Endodermal cell (in vitro differentiated cells): Measurements from ENCODE around the gene PLCXD3. TPM values are rescaled to one million over a fixed set of nuclear protein-coding genes. Genes with fewer than 3 reads are reported as not detected.

Experiments used
- DNase-seq: peaks from one replicate; pipeline ENCODE4 v3.0.0-alpha.2; 2017
- H3K27ac ChIP-seq: 2 replicates; pipeline ENCODE4 v1.5.1; 2013; ENCODE audit warnings: mild to moderate bottlenecking, low read depth, low read length, moderate library complexity
- H3K27me3 ChIP-seq: 2 replicates; pipeline ENCODE4 v1.6.1; 2013; ENCODE audit warnings: mild to moderate bottlenecking, low read length, moderate library complexity; ENCODE audit not compliant: insufficient read depth, control insufficient read depth, poor library complexity, severe bottlenecking
- H3K36me3 ChIP-seq: 2 replicates; pipeline ENCODE4 v1.7.0; 2013; ENCODE audit warnings: mild to moderate bottlenecking, low read length, moderate library complexity; ENCODE audit not compliant: control insufficient read depth, insufficient read depth
- H3K4me1 ChIP-seq: one replicate; pipeline ENCODE4 v1.7.0; 2013; ENCODE audit warnings: low read length; ENCODE audit not compliant: control insufficient read depth, insufficient read depth
- H3K4me3 ChIP-seq: 2 replicates; pipeline ENCODE4 v1.5.1; 2013; ENCODE audit warnings: mild to moderate bottlenecking, low read length, moderate library complexity
- H3K9ac ChIP-seq: 2 replicates; pipeline ENCODE4 v1.6.1; 2013; ENCODE audit warnings: mild to moderate bottlenecking, low read length, moderate library complexity; ENCODE audit not compliant: poor library complexity, severe bottlenecking; ENCODE audit errors: extremely low read depth
- H3K9me3 ChIP-seq: 2 replicates; pipeline ENCODE4 v1.6.1; 2013; ENCODE audit warnings: mild to moderate bottlenecking, low read length, moderate library complexity; ENCODE audit not compliant: control insufficient read depth
- H3K27ac Mint-ChIP-seq: 2 replicates; pipeline ENCODE4 v1.8.0; 2020; ENCODE audit warnings: mixed read lengths
- H3K27me3 Mint-ChIP-seq: 2 replicates; pipeline ENCODE4 v1.8.0; 2021; ENCODE audit warnings: mild to moderate bottlenecking, mixed read lengths; ENCODE audit not compliant: insufficient read depth
- H3K36me3 Mint-ChIP-seq: 2 replicates; pipeline ENCODE4 v1.8.0; 2020; ENCODE audit warnings: low read depth, mixed read lengths
- H3K4me1 Mint-ChIP-seq: 2 replicates; pipeline ENCODE4 v1.8.0; 2020; ENCODE audit warnings: mixed read lengths
- H3K4me3 Mint-ChIP-seq: 2 replicates; pipeline ENCODE4 v1.8.0; 2020; ENCODE audit warnings: mild to moderate bottlenecking, moderate library complexity, mixed read lengths
- H3K9me3 Mint-ChIP-seq: 2 replicates; pipeline ENCODE4 v1.8.0; 2020; ENCODE audit warnings: mild to moderate bottlenecking, mixed read lengths
- WGBS, 2 experiments: methylation state at CpG; one replicate each; pipeline versions ENCODE4 v1.1.5 to v1.1.7; 2013; ENCODE audit warnings: missing lambda C conversion rate in 2 of 2, mixed read lengths in 1 of 2; ENCODE audit not compliant: insufficient coverage in 1 of 2, insufficient read length in 1 of 2; 5-methylcytosine and 5-hydroxymethylcytosine counted together
- total RNA-seq, 2 donors: library from RNA; stranded (reverse); fragmentation: NEBNext Ultra II Directional in 1 of 2; extraction: Animal tissue kit (Norgen Biotek cat#: 25700) in 1 of 2; gene quantifications; 2 replicates in 1 of 2; 3 replicates in 1 of 2; pipeline ENCODE4 v1.2.1, GENCODE V29; 2021
- TF ChIP-seq, protein P1 (sequence below): fragments of 200-600 bp; sonication (generic); conservative IDR thresholded peaks from 2 replicates; pipeline ENCODE4 v1.5.0; 2021; ENCODE audit warnings: antibody characterized with exemption, mild to moderate bottlenecking

The PLCXD3 gene
- total RNA-seq, 2 donors from 2014 or later, result 41.8 to 43.3 TPM

DNA sequence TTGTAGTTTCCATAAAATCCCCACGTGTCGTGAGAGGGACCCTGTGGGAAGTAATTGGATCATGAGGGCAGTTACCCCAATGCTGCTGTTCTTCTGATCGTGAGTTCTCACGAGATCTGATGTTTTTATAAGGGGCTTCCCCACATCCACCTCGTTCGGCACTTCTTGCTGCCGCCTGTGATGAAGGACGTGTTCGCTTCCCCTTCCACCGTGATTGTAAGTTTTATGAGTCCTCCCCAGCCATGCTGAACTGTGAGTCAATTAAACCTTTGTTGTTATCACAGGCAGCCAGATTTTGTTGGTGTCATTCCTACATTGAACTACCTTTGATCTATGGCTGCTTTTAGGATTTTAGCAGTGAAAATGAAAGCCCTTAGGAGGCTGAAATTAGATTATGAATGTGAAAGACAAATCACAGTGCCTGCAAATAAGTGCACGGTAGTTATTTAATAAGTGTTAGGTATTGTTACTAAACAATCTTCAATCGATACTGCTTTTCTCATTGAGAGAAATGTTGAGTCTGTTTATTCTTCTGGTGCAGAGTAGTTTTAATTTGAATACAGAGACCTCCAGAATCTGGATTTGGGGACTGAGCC, 229.1 kb downstream of the PLCXD3 start:
- Mint-ChIP-seq H3K27me3 (no peaks in the 10 kb centered on the region), H3K9me3 (no peaks in the 10 kb centered on the region), H3K36me3 (no peaks in the 10 kb centered on the region), H3K4me1 (peaks cover 3% of the 10 kb centered on the region), H3K27ac (no peak overlapping the region), H3K4me3 (no peak overlapping the region)
- Histone ChIP-seq H3K27ac (no peak overlapping the region), H3K9ac (no peak overlapping the region), H3K36me3 (no peaks in the 10 kb centered on the region), H3K4me1 (peaks cover 3% of the 10 kb centered on the region), H3K9me3 (no peaks in the 10 kb centered on the region), H3K4me3 (no peak overlapping the region), H3K27me3 (no peaks in the 10 kb centered on the region)
- DNase-seq, result no peak
- 92 to 96% methylated on average over 9 to 12 of the region's 12 CpGs for WGBS, 2 experiments
- TF ChIP-seq, protein P1, sequence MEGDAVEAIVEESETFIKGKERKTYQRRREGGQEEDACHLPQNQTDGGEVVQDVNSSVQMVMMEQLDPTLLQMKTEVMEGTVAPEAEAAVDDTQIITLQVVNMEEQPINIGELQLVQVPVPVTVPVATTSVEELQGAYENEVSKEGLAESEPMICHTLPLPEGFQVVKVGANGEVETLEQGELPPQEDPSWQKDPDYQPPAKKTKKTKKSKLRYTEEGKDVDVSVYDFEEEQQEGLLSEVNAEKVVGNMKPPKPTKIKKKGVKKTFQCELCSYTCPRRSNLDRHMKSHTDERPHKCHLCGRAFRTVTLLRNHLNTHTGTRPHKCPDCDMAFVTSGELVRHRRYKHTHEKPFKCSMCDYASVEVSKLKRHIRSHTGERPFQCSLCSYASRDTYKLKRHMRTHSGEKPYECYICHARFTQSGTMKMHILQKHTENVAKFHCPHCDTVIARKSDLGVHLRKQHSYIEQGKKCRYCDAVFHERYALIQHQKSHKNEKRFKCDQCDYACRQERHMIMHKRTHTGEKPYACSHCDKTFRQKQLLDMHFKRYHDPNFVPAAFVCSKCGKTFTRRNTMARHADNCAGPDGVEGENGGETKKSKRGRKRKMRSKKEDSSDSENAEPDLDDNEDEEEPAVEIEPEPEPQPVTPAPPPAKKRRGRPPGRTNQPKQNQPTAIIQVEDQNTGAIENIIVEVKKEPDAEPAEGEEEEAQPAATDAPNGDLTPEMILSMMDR, result no peak

DNA sequence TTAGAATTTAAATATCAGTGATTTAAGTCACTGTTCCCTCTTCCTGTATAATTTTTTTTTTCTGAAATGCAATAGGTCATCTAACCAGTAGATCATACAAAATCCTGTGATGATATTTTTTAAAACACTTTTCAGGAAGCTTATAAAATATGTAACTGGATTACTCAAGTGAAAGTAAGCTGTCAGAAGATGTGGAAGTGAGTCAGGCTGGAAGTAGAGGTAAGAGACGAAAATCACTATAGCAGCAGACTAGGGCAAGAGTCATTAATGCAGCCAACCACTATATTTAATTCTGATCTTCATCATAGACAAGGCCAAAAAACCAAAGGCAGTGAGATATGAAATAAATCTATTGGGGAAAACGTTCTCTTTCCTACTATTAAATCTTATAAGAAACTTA, 231.4 kb downstream of the PLCXD3 start:
- H3K27me3 ChIP-seq, result no peaks in the 10 kb centered on the region
- H3K4me3 ChIP-seq, result no peak overlapping the region
- Mint-ChIP-seq H3K36me3 (no peaks in the 10 kb centered on the region), H3K4me1 (peaks cover 12% of the 10 kb centered on the region), H3K4me3 (no peak overlapping the region), H3K9me3 (no peaks in the 10 kb centered on the region), H3K27ac (no peak overlapping the region), H3K27me3 (no peaks in the 10 kb centered on the region)
- H3K27ac ChIP-seq, result no peak overlapping the region
- H3K9ac ChIP-seq, result no peak overlapping the region
- no peaks in the 10 kb centered on the region for H3K36me3 ChIP-seq
- WGBS, 2 experiments, result 100% methylated on average over 1 of the region's 2 CpGs; no CpG with 5 or more reads in 1 of the 2 experiments
- no peak for DNase-seq
- peaks cover 6% of the 10 kb centered on the region for H3K4me1 ChIP-seq
- no peaks in the 10 kb centered on the region for H3K9me3 ChIP-seq
- TF ChIP-seq, protein P1, result no peak

DNA sequence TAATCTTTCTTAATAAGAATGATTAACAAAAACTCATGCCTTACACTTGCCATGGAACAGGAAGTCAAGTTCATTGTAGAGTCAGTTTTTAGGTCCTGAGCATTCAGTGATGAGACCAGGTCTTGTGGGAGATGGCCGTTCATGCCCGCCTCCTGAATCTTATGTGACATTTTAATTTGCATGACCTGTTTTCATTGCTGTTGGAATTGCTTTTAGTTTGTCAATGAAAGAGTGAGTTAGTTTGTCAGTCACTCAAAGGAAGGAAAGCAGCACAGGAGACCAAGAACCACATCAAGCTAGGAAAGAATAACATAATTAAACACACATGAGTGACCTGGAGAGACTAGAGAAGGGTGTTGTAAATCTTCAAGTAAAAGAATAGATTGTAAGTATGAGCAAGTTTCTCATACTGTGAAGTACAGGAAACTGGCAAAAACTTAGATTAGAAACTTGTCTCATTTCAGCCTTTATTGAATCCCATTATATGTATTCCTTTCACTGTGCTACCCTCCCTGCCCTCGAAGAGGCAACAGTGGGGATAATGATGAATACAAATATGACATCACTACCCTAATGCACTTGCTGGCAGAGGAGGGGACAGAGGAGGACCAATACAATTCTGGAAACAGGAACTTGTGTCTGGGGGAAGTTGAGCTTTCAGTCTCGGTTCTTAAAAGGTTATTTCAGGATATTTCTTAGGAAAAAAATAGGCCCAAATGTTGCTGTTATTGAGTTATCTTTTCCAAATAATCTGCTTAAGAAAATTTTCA, 232.7 kb downstream of the PLCXD3 start:
- Mint-ChIP-seq H3K36me3 (no peaks in the 10 kb centered on the region), H3K4me1 (peaks cover 12% of the 10 kb centered on the region), H3K4me3 (no peak overlapping the region), H3K9me3 (no peaks in the 10 kb centered on the region), H3K27me3 (no peaks in the 10 kb centered on the region), H3K27ac (no peak overlapping the region)
- Histone ChIP-seq H3K9ac (no peak overlapping the region), H3K36me3 (no peaks in the 10 kb centered on the region), H3K4me1 (peaks cover 6% of the 10 kb centered on the region), H3K4me3 (no peak overlapping the region), H3K27ac (no peak overlapping the region), H3K27me3 (no peaks in the 10 kb centered on the region), H3K9me3 (no peaks in the 10 kb centered on the region)
- DNase-seq, result no peak
- WGBS, 2 experiments, result 95% methylated on average over 3 of the region's 4 CpGs; no CpG with 5 or more reads in 1 of the 2 experiments
- TF ChIP-seq, protein P1, result no peak
